Measurements from ENCODE around the gene PRICKLE4. TPM values are rescaled to one million over a fixed set of nuclear protein-coding genes. Genes with fewer than 3 reads are reported as not detected.

The PRICKLE4 gene
- total and polyA plus RNA-seq, 2 experiments from 2014 or later: 0.80 to 4.0 TPM

GRCh38 chr6:41757271-41757670 lies 23.3 kb upstream of the PRICKLE4 start:
- no peak for TF ChIP-seq EZH2phosphoT487 (IDR thresholded peaks at IDR 0.05; ENCODE audit: low read depth, severe bottlenecking, unreplicated experiment)
- TF ChIP-seq, protein P1, sequence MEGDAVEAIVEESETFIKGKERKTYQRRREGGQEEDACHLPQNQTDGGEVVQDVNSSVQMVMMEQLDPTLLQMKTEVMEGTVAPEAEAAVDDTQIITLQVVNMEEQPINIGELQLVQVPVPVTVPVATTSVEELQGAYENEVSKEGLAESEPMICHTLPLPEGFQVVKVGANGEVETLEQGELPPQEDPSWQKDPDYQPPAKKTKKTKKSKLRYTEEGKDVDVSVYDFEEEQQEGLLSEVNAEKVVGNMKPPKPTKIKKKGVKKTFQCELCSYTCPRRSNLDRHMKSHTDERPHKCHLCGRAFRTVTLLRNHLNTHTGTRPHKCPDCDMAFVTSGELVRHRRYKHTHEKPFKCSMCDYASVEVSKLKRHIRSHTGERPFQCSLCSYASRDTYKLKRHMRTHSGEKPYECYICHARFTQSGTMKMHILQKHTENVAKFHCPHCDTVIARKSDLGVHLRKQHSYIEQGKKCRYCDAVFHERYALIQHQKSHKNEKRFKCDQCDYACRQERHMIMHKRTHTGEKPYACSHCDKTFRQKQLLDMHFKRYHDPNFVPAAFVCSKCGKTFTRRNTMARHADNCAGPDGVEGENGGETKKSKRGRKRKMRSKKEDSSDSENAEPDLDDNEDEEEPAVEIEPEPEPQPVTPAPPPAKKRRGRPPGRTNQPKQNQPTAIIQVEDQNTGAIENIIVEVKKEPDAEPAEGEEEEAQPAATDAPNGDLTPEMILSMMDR (IDR thresholded peaks at IDR 0.05; ENCODE audit: poor library complexity): no peak
- TF ChIP-seq EZH2 (IDR thresholded peaks at IDR 0.05; ENCODE audit: borderline replicate concordance): no peak
- WGBS (ENCODE audit: low lambda C conversion rate, missing lambda C conversion rate): 94% methylated on average over 6 of the region's 6 CpGs
- no peaks in the 10 kb centered on the region for H3K27me3 ChIP-seq
- H3K4me2 ChIP-seq: no peak overlapping the region
- H2AFZ ChIP-seq: no peak overlapping the region
- no peak overlapping the region for H3K4me3 ChIP-seq
- DNase-seq (ENCODE audit: low spot score): no peak
- no peaks in the 10 kb centered on the region for H3K36me3 ChIP-seq (replicated peaks; ENCODE audit: insufficient read depth, low read depth)
- no peaks in the 10 kb centered on the region for H4K20me1 ChIP-seq (ENCODE audit: insufficient read depth, poor library complexity, severe bottlenecking)
- no peak overlapping the region for H3K27ac ChIP-seq
- H3K9me3 ChIP-seq (ENCODE audit: low read depth): no peaks in the 10 kb centered on the region
- no peaks in the 10 kb centered on the region for H3K4me1 ChIP-seq (ENCODE audit: insufficient read depth)
- H3K79me2 ChIP-seq: no peaks in the 10 kb centered on the region
- H3K9me2 ChIP-seq (replicated peaks; ENCODE audit: insufficient read depth): no peaks in the 10 kb centered on the region

DNA sequence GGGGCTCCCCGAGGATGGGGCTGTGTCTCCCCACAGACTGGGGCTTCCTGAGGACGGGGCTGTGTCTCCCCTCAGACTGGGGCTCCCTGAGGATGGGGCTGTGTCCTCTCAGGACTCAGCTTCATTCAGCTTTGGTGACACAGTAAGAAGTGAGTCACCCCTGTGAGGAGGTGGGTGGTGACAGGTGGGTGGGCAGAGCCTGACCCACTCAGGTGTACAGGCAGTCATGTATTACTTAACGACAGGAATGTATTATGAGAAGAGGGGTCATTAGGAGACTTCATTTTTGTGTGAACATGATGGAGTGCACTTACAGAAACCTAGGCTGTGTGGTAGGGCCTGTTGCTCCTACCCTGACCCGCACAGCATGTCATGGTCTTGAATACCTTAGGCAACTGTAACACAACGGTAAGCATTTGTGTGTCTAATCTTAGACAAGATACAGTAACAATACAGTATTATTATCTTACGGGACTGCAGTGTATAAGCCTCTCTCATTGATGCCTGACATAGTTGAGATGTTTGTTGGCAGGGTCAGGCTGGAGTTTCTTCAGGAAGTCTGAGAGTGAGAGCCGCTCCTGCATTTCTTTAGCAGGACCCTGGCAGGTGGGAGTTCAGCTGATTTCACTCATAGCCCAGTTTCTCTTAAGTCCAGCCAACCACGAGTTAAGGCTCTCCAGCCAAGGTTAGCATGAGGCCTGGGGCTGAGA lies 22.5 kb upstream of the PRICKLE4 start:
- H3K36me3 ChIP-seq (replicated peaks; ENCODE audit: insufficient read depth, low read depth): no peaks in the 10 kb centered on the region
- no peak for DNase-seq (ENCODE audit: low spot score)
- TF ChIP-seq, protein P1 (IDR thresholded peaks at IDR 0.05; ENCODE audit: poor library complexity): no peak
- TF ChIP-seq EZH2 (IDR thresholded peaks at IDR 0.05; ENCODE audit: borderline replicate concordance): no peak
- no peak for TF ChIP-seq EZH2phosphoT487 (IDR thresholded peaks at IDR 0.05; ENCODE audit: low read depth, severe bottlenecking, unreplicated experiment)
- H2AFZ ChIP-seq: no peak overlapping the region
- no peak overlapping the region for H3K4me3 ChIP-seq
- no peaks in the 10 kb centered on the region for H3K27me3 ChIP-seq
- H3K9me2 ChIP-seq (replicated peaks; ENCODE audit: insufficient read depth): no peaks in the 10 kb centered on the region
- H3K79me2 ChIP-seq: no peaks in the 10 kb centered on the region
- no peak overlapping the region for H3K4me2 ChIP-seq
- no peaks in the 10 kb centered on the region for H4K20me1 ChIP-seq (ENCODE audit: insufficient read depth, poor library complexity, severe bottlenecking)
- no peak overlapping the region for H3K27ac ChIP-seq
- no peaks in the 10 kb centered on the region for H3K4me1 ChIP-seq (ENCODE audit: insufficient read depth)
- H3K9me3 ChIP-seq (ENCODE audit: low read depth): no peaks in the 10 kb centered on the region
- WGBS (ENCODE audit: low lambda C conversion rate, missing lambda C conversion rate): 67% methylated on average over 8 of the region's 8 CpGs

- Histone ChIP-seq H3K36me3 (replicated peaks; ENCODE audit: insufficient read depth, low read depth) (no peaks in the 10 kb centered on the region), H3K9me3 (ENCODE audit: low read depth) (no peaks in the 10 kb centered on the region), H3K27ac (no peak overlapping the region), H3K27me3 (no peaks in the 10 kb centered on the region), H3K4me3 (no peak overlapping the region), H3K4me1 (ENCODE audit: insufficient read depth) (no peaks in the 10 kb centered on the region), H4K20me1 (ENCODE audit: insufficient read depth, poor library complexity, severe bottlenecking) (no peaks in the 10 kb centered on the region), H2AFZ (no peak overlapping the region), H3K4me2 (no peak overlapping the region), H3K9me2 (replicated peaks; ENCODE audit: insufficient read depth) (no peaks in the 10 kb centered on the region), H3K79me2 (no peaks in the 10 kb centered on the region)
- WGBS (ENCODE audit: low lambda C conversion rate, missing lambda C conversion rate): 86% methylated on average over 6 of the region's 6 CpGs
- TF ChIP-seq, protein P1 (IDR thresholded peaks at IDR 0.05; ENCODE audit: poor library complexity): no peak
- no peak for TF ChIP-seq EZH2 (IDR thresholded peaks at IDR 0.05; ENCODE audit: borderline replicate concordance)
- TF ChIP-seq EZH2phosphoT487 (IDR thresholded peaks at IDR 0.05; ENCODE audit: low read depth, severe bottlenecking, unreplicated experiment): no peak
- no peak for DNase-seq (ENCODE audit: low spot score)
Observed at GRCh38 chr6:41758641-41759035, 21.9 kb upstream of the PRICKLE4 start.
